HEK293T (cell line): Measurements from ENCODE around the gene PPM1H.

Experiments used
- CTCF ChIA-PET: fragments of 350-600 bp; formaldehyde crosslinking; extraction: SDS; loops from one replicate; lab custom pipeline; 2021; ENCODE audit warnings: antibody characterized with exemption, inconsistent platforms; lab: Yijun Ruan, JAX
- POLR2A ChIA-PET: fragments of 350-600 bp; formaldehyde crosslinking; extraction: SDS; loops from one replicate; lab custom pipeline; 2020; ENCODE audit warnings: antibody characterized with exemption, inconsistent platforms; lab: Yijun Ruan, JAX
- DNase-seq: peaks from one replicate; pipeline ENCODE4 v3.0.0; 2012; ENCODE audit warnings: mixed read lengths; ENCODE audit errors: extremely low spot score
- ARNT ChIP-seq: fragments of 450-650 bp; IDR thresholded peaks from 2 replicates; pipeline ENCODE4 v1.6.1; 2017; ENCODE audit warnings: mild to moderate bottlenecking
- BHLHE40 ChIP-seq: fragments of 450-650 bp; IDR thresholded peaks from 2 replicates; pipeline ENCODE4 v1.6.1; 2016; ENCODE audit warnings: mild to moderate bottlenecking, moderate library complexity, borderline replicate concordance
- CTBP1 ChIP-seq: fragments of 450-650 bp; IDR thresholded peaks from 2 replicates; pipeline ENCODE4 v1.6.1; 2016; ENCODE audit warnings: borderline replicate concordance
- ELF4 ChIP-seq: fragments of 450-650 bp; IDR thresholded peaks from 2 replicates; pipeline ENCODE4 v1.6.1; 2017; ENCODE audit warnings: antibody characterized with exemption
- FOXA1 ChIP-seq: fragments of 450-650 bp; IDR thresholded peaks from 2 replicates; pipeline ENCODE4 v1.6.1; 2016; ENCODE audit warnings: mild to moderate bottlenecking
- FOXK2 ChIP-seq: fragments of 450-650 bp; IDR thresholded peaks from 2 replicates; pipeline ENCODE4 v1.6.1; 2016; ENCODE audit warnings: mild to moderate bottlenecking
- FOXM1 ChIP-seq: fragments of 450-650 bp; IDR thresholded peaks from 2 replicates; pipeline ENCODE4 v1.6.1; 2017; ENCODE audit warnings: mild to moderate bottlenecking, borderline replicate concordance
- HDGF ChIP-seq: fragments of 450-650 bp; IDR thresholded peaks from 2 replicates; pipeline ENCODE4 v1.6.1; 2017; ENCODE audit warnings: antibody characterized with exemption, borderline replicate concordance
- L3MBTL2 ChIP-seq: fragments of 450-650 bp; conservative IDR thresholded peaks from 2 replicates; pipeline ENCODE4 v1.6.1; 2016; ENCODE audit warnings: mild to moderate bottlenecking
- LEF1 ChIP-seq: fragments of 450-650 bp; IDR thresholded peaks from 2 replicates; pipeline ENCODE4 v1.6.1; 2017; ENCODE audit warnings: mild to moderate bottlenecking, borderline replicate concordance
- NFRKB ChIP-seq: fragments of 450-650 bp; IDR thresholded peaks from 2 replicates; pipeline ENCODE4 v1.6.1; 2016; ENCODE audit warnings: mild to moderate bottlenecking, moderate library complexity
- PKNOX1 ChIP-seq: fragments of 450-650 bp; IDR thresholded peaks from 2 replicates; pipeline ENCODE4 v1.6.1; 2016
- SP1 ChIP-seq: fragments of 450-650 bp; IDR thresholded peaks from 2 replicates; pipeline ENCODE4 v1.6.1; 2017
- SUZ12 ChIP-seq: fragments of 450-650 bp; IDR thresholded peaks from 2 replicates; pipeline ENCODE4 v1.6.1; 2016; ENCODE audit warnings: mild to moderate bottlenecking
- TARDBP ChIP-seq: fragments of 450-650 bp; IDR thresholded peaks from 2 replicates; pipeline ENCODE4 v1.6.1; 2016
- ZNF384 ChIP-seq: fragments of 450-650 bp; IDR thresholded peaks from 2 replicates; pipeline ENCODE4 v1.6.1; 2016

The PPM1H gene

GRCh38 chr12:62751810-62752155 is 183.2 kb downstream of the PPM1H start:
- POLR2A ChIA-PET: no interaction called here
- CTCF ChIA-PET: no interaction called here
- no peak for DNase-seq
- TF ChIP-seq SP1 (no peak), LEF1 (no peak), PKNOX1 (no peak), FOXA1 (no peak), NFRKB (no peak)

- DNase-seq: no peak
- TF ChIP-seq ARNT (no peak), ZNF384 (no peak), FOXM1 (no peak), TARDBP (no peak), NFRKB (no peak), L3MBTL2 (no peak), FOXK2 (no peak), SP1 (no peak), LEF1 (no peak), FOXA1 (no peak), HDGF (no peak), PKNOX1 (no peak), ELF4 (no peak)
- ChIA-PET CTCF (no interaction called here), POLR2A (no interaction called here)
Observed at GRCh38 chr12:62750941-62751809, 183.8 kb downstream of the PPM1H start.

- no peak for TF ChIP-seq SUZ12
- TF ChIP-seq HDGF: no peak
- no peak for TF ChIP-seq FOXM1
- no peak for TF ChIP-seq FOXA1
- no peak for TF ChIP-seq L3MBTL2
- TF ChIP-seq FOXK2: no peak
- TF ChIP-seq ZNF384: no peak
- TF ChIP-seq SP1: no peak
- TF ChIP-seq PKNOX1: no peak
- no peak for TF ChIP-seq ARNT
- no peak for TF ChIP-seq TARDBP
- no peak for TF ChIP-seq ELF4
- TF ChIP-seq CTBP1: no peak
- TF ChIP-seq BHLHE40: no peak
- no peak for TF ChIP-seq NFRKB
- TF ChIP-seq LEF1: no peak
- DNase-seq: no peak
- CTCF ChIA-PET: interaction anchor here (0.6 kb wide), 1 partner anchor 58 kb away, joined by 7 read pairs; no protein-coding TSS in a partner anchor
- POLR2A ChIA-PET: no interaction called here
Observed at GRCh38 chr12:62749586-62749985, 185.4 kb downstream of the PPM1H start.

GRCh38 chr12:62748941-62749468 is 185.9 kb downstream of the PPM1H start:
- ChIA-PET CTCF (interaction anchor here (0.6 kb wide), 1 partner anchor 58 kb away, joined by 7 read pairs; no protein-coding TSS in a partner anchor), POLR2A (no interaction called here)
- DNase-seq: no peak
- no peak for TF ChIP-seq ELF4
- no peak for TF ChIP-seq SUZ12
- no peak for TF ChIP-seq FOXA1
- no peak for TF ChIP-seq FOXM1
- TF ChIP-seq BHLHE40: no peak
- TF ChIP-seq TARDBP: no peak
- TF ChIP-seq HDGF: no peak
- no peak for TF ChIP-seq PKNOX1
- TF ChIP-seq SP1: no peak
- no peak for TF ChIP-seq L3MBTL2
- TF ChIP-seq ZNF384: no peak
- no peak for TF ChIP-seq LEF1
- TF ChIP-seq ARNT: no peak
- no peak for TF ChIP-seq FOXK2
- TF ChIP-seq NFRKB: no peak
- no peak for TF ChIP-seq CTBP1

- TF ChIP-seq ARNT: no peak
- no peak for TF ChIP-seq SP1
- no peak for TF ChIP-seq ZNF384
- TF ChIP-seq FOXM1: no peak
- no peak for TF ChIP-seq FOXK2
- no peak for TF ChIP-seq PKNOX1
- TF ChIP-seq SUZ12: no peak
- no peak for TF ChIP-seq ELF4
- TF ChIP-seq BHLHE40: no peak
- no peak for TF ChIP-seq TARDBP
- TF ChIP-seq CTBP1: no peak
- no peak for TF ChIP-seq LEF1
- ChIA-PET CTCF (no interaction called here), POLR2A (no interaction called here)
- DNase-seq: no peak
Observed at GRCh38 chr12:62744551-62744950, 190.4 kb downstream of the PPM1H start.
